ENCODE data around the gene TSPYL6. TPM values are rescaled to one million over a fixed set of nuclear protein-coding genes. Genes with fewer than 3 reads are reported as not detected.

Gene TSPYL6
- total RNA-seq, 1 experiment from 2014 or later = not detected

GRCh38 chr2:54284826-54285225, 28.8 kb upstream of the TSPYL6 start:
- TF ChIP-seq FOXK1 (CRISPR knock-in tag; IDR thresholded peaks at IDR 0.05) (no peak), OVOL2 (CRISPR knock-in tag; IDR thresholded peaks at IDR 0.05; ENCODE audit: borderline replicate concordance) (no peak), MXD4 (CRISPR knock-in tag; IDR thresholded peaks at IDR 0.05; ENCODE audit: borderline replicate concordance) (no peak), ZNF121 (CRISPR knock-in tag; IDR thresholded peaks at IDR 0.05) (no peak), ZNF532 (CRISPR knock-in tag; IDR thresholded peaks at IDR 0.05; ENCODE audit: borderline replicate concordance) (no peak), PRRX2 (CRISPR knock-in tag; IDR thresholded peaks at IDR 0.05) (no peak), ZNF317 (CRISPR knock-in tag; IDR thresholded peaks at IDR 0.05; ENCODE audit: borderline replicate concordance, low read depth) (no peak)
- TF ChIP-seq, protein P1, sequence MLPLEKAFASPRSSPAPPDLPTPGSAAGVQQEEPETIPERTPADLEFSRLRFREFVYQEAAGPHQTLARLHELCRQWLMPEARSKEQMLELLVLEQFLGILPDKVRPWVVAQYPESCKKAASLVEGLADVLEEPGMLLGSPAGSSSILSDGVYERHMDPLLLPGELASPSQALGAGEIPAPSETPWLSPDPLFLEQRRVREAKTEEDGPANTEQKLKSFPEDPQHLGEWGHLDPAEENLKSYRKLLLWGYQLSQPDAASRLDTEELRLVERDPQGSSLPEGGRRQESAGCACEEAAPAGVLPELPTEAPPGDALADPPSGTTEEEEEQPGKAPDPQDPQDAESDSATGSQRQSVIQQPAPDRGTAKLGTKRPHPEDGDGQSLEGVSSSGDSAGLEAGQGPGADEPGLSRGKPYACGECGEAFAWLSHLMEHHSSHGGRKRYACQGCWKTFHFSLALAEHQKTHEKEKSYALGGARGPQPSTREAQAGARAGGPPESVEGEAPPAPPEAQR (CRISPR knock-in tag; IDR thresholded peaks at IDR 0.05) = no peak
- TF ChIP-seq, protein P2, sequence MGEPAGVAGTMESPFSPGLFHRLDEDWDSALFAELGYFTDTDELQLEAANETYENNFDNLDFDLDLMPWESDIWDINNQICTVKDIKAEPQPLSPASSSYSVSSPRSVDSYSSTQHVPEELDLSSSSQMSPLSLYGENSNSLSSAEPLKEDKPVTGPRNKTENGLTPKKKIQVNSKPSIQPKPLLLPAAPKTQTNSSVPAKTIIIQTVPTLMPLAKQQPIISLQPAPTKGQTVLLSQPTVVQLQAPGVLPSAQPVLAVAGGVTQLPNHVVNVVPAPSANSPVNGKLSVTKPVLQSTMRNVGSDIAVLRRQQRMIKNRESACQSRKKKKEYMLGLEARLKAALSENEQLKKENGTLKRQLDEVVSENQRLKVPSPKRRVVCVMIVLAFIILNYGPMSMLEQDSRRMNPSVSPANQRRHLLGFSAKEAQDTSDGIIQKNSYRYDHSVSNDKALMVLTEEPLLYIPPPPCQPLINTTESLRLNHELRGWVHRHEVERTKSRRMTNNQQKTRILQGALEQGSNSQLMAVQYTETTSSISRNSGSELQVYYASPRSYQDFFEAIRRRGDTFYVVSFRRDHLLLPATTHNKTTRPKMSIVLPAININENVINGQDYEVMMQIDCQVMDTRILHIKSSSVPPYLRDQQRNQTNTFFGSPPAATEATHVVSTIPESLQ (CRISPR knock-in tag; IDR thresholded peaks at IDR 0.05) = no peak
- TF ChIP-seq, protein P3, sequence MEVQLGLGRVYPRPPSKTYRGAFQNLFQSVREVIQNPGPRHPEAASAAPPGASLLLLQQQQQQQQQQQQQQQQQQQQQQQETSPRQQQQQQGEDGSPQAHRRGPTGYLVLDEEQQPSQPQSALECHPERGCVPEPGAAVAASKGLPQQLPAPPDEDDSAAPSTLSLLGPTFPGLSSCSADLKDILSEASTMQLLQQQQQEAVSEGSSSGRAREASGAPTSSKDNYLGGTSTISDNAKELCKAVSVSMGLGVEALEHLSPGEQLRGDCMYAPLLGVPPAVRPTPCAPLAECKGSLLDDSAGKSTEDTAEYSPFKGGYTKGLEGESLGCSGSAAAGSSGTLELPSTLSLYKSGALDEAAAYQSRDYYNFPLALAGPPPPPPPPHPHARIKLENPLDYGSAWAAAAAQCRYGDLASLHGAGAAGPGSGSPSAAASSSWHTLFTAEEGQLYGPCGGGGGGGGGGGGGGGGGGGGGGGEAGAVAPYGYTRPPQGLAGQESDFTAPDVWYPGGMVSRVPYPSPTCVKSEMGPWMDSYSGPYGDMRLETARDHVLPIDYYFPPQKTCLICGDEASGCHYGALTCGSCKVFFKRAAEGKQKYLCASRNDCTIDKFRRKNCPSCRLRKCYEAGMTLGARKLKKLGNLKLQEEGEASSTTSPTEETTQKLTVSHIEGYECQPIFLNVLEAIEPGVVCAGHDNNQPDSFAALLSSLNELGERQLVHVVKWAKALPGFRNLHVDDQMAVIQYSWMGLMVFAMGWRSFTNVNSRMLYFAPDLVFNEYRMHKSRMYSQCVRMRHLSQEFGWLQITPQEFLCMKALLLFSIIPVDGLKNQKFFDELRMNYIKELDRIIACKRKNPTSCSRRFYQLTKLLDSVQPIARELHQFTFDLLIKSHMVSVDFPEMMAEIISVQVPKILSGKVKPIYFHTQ (CRISPR knock-in tag; IDR thresholded peaks at IDR 0.05) = no peak
- TF ChIP-seq, protein P4, sequence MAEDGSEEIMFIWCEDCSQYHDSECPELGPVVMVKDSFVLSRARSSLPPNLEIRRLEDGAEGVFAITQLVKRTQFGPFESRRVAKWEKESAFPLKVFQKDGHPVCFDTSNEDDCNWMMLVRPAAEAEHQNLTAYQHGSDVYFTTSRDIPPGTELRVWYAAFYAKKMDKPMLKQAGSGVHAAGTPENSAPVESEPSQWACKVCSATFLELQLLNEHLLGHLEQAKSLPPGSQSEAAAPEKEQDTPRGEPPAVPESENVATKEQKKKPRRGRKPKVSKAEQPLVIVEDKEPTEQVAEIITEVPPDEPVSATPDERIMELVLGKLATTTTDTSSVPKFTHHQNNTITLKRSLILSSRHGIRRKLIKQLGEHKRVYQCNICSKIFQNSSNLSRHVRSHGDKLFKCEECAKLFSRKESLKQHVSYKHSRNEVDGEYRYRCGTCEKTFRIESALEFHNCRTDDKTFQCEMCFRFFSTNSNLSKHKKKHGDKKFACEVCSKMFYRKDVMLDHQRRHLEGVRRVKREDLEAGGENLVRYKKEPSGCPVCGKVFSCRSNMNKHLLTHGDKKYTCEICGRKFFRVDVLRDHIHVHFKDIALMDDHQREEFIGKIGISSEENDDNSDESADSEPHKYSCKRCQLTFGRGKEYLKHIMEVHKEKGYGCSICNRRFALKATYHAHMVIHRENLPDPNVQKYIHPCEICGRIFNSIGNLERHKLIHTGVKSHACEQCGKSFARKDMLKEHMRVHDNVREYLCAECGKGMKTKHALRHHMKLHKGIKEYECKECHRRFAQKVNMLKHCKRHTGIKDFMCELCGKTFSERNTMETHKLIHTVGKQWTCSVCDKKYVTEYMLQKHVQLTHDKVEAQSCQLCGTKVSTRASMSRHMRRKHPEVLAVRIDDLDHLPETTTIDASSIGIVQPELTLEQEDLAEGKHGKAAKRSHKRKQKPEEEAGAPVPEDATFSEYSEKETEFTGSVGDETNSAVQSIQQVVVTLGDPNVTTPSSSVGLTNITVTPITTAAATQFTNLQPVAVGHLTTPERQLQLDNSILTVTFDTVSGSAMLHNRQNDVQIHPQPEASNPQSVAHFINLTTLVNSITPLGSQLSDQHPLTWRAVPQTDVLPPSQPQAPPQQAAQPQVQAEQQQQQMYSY (CRISPR knock-in tag; IDR thresholded peaks at IDR 0.05) = no peak
- TF ChIP-seq, protein P5, sequence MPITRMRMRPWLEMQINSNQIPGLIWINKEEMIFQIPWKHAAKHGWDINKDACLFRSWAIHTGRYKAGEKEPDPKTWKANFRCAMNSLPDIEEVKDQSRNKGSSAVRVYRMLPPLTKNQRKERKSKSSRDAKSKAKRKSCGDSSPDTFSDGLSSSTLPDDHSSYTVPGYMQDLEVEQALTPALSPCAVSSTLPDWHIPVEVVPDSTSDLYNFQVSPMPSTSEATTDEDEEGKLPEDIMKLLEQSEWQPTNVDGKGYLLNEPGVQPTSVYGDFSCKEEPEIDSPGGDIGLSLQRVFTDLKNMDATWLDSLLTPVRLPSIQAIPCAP (CRISPR knock-in tag; IDR thresholded peaks at IDR 0.05) = no peak
- TF ChIP-seq, protein P6, sequence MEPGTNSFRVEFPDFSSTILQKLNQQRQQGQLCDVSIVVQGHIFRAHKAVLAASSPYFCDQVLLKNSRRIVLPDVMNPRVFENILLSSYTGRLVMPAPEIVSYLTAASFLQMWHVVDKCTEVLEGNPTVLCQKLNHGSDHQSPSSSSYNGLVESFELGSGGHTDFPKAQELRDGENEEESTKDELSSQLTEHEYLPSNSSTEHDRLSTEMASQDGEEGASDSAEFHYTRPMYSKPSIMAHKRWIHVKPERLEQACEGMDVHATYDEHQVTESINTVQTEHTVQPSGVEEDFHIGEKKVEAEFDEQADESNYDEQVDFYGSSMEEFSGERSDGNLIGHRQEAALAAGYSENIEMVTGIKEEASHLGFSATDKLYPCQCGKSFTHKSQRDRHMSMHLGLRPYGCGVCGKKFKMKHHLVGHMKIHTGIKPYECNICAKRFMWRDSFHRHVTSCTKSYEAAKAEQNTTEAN (CRISPR knock-in tag; IDR thresholded peaks at IDR 0.05) = no peak
- Mint-ChIP-seq H3K9me3 (no peaks in the 10 kb centered on the region), H3K36me3 (no peaks in the 10 kb centered on the region), H3K4me1 (peaks cover 15% of the 10 kb centered on the region), H3K27ac (no peak overlapping the region), H3K27me3 (ENCODE audit: low read depth) (peaks cover 60% of the 10 kb centered on the region), H3K4me3 (no peak overlapping the region)
- CTCF ChIA-PET = no interaction called here
- POLR2A ChIA-PET = no interaction called here
- no peak for ATAC-seq
- DNase-seq (ENCODE audit: low spot score) = no peak

Measured in WTC11 (cell line).